ENCODE results near the gene B3GNT3.

DNA sequence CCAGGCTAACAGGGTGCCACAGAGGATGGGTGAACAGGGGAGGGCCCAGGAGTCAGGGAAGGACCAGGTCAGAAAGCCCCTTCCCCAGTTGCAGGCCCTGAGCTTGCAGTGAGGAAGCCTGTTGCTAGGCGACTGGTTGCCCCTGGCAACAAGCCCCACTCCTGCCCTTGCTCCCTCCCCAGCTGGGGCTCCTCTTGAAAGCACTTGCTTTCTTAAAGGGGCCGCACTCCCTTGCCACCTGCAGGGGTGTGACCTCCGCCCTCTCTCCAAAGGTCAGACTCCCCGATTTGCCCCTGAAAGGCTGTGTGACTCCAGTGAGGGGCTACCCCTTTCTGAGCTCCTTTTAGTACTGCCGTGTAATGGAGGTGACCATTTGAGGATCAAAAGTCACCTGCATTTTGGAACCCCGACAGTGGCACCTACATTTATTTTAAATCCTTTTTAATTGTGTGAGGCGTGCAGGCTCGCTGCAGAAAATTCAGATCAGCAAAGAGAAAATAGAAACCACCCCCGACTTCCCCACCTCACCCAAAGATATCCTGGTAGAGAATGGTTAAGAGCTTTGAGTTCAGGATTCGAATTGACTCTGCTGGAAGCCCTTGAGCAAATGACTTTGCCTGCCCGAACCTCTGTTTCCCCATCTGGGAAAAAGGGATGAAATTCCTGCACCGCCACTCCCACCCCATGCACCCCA is 38.8 kb upstream of the B3GNT3 start:
- TF ChIP-seq EZH2 (IDR thresholded peaks at IDR 0.05; ENCODE audit: low read length, unreplicated experiment): no peak
- no peak for TF ChIP-seq CTCF (conservative IDR thresholded peaks at IDR 0.05; ENCODE audit: low read depth, low read length)
